HG03432 (cell line): Measurements from ENCODE around the gene MRPL24.

Source experiments
- ATAC-seq: cut with Tn5 transposase; IDR thresholded peaks from one replicate; pipeline ENCODE4 v1.9.1; 2021; ENCODE audit warnings: mild to moderate bottlenecking, moderate library complexity; ENCODE audit not compliant: unreplicated experiment

MRPL24 gene

DNA sequence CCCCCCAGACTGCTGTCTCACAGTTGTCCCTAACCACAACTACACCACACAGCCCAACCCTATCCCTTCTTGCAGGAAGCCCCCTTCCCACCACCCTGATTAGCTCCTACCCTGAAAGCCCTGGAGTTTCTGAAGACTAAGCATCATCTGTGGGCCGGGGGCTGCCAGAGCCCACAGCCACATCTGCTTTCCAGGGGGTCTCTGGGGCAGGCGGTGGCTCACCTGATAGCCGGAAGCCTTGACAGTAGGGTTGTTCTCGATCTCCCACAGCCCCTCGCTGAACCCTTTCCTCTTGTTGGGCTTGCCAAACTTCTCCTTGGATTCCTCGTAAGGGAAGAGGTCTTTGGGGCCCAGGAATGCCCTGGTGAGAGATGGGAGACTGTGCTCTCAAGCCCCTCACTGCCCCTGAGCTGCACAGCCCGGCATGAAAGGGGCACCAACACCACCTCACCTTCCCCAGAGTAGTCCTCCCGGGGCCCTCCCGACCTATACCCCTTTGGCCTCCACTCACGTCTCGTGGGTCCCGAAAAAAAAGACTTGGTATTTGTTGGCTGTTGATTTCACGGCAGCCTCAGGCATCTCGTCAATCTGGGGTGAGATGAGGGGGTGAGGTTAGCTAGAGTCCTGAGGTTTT lies 4.0 kb upstream of the MRPL24 start:
- ATAC-seq, result no peak

DNA sequence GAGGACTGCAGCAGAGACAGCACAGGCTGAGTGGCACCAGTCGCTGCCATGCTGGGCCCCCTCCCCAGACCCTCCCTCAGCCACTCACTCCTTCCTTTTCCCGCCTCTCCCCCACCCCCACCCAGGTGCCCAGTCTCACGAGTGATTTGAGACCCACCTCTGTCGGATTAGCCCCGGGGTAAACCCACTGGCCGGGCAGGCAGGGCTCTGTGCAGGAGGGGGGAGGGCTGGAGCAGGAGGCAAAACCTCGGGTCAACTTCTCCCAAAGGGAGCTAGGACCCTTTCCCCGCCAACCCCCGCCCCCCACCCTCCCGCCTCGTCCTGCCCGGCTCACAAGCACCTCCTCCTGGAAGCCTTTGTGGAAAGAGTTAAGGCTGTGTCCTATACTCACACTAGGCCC lies 3.5 kb upstream of the MRPL24 start:
- ATAC-seq, result no peak

DNA sequence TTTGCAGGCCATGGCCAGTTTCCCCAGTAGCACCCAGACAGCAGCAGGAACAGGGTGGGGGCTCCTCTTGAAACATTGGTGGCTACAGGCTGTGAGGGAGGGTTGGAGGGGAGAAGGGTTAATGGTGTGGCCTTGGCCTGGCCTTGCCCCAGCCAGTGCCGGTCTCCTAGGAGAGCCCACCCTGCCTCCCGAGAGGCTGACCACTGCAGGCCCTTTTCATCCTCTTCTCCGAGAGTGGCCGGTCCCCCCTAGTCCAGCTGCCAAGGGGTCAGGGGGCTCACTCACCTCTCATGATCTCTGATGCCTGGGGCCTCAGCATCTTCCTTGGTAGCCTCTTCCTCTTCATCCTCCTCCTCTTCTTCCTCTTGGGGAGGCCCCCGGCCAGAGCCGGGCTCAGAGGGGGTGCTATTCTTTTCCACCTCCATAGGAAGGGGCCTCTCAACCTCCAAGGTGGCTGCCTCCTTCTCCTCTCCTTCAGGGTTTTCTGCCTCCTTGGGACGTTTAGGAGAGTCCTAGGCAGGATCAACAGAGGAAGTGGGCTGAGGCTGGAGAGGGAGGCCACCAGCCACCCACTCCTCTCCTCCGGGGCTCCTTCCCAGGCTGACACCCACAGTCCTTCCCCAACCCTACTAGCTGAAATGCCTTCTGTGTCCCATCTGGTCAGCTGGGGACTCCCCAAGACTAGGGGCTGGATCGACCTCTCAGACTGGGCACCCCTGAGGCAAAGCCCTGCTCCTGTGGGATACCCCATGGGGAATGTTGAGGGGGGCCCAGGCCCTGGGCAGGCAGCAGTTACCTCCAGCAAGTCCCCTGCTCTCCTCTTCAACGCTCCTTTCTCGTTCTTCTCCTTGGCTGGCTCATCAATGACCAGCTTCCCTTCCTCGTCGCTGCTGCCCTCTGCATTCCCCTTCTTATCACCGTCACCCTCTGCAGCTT lies 2.7 kb upstream of the MRPL24 start:
- ATAC-seq, result no peak

DNA sequence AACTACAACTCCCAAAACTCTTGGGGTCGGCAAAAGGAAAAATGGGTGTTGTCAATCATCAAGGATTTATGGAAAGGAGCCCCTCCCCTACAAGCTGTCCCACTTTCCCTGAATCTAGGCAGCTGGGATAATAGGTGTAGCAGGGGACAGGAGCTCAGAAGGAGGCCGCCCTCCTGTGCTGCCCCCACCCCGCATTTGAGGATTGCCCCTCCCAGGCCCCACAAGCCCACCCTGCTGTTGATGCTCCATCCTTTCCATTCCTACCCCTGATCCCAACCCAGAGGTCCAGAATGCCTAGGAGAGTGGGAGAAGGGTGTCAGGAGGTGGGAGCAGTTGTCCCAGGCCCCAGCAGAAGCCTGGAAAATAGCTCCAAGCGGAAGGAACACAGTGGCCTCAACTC lies 1.9 kb upstream of the MRPL24 start:
- no peak for ATAC-seq

DNA sequence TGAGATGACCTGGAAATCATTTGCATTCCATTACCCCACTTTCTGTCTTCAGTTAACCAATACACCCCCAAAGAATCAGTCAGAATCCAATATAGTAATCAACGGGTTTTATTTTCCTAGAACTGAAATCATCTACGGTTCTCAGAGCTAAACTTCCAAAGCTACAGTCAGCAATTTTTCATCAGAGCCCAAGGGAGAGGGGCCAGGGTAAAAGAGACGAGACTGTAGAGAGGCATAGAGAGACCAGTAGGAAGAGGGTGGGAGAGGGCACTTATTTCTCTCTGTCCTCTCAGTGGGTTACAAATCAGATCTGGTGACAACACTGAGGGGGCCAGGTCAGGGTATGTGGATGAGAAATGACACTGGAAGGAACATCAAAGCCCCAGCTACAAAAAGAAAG lies 1.1 kb upstream of the MRPL24 start:
- ATAC-seq, result no peak

DNA sequence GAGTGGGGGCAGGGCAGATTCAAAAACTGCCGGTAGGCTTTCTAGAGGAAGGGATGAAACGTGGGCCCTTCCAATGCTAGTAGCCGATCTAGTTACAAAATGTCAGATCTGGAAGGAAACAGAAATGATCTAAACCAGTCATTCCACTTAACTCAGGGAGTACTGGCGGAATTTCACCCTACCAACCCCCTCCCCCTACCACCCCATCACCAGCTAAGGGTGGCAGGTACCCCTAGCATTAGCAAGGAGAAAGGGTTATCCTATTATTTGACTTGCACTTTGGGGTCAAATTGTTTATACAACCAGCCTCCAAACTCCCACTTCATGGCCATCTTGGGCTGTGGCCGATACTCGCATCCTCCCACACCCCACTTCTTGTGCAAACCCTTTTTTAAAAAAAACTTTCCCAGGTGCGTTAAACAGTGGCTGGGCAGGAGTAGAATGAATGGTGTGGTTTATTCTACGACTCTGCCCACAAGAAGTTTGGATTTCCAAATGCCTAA lies 644 bp upstream of the MRPL24 start:
- no peak for ATAC-seq

DNA sequence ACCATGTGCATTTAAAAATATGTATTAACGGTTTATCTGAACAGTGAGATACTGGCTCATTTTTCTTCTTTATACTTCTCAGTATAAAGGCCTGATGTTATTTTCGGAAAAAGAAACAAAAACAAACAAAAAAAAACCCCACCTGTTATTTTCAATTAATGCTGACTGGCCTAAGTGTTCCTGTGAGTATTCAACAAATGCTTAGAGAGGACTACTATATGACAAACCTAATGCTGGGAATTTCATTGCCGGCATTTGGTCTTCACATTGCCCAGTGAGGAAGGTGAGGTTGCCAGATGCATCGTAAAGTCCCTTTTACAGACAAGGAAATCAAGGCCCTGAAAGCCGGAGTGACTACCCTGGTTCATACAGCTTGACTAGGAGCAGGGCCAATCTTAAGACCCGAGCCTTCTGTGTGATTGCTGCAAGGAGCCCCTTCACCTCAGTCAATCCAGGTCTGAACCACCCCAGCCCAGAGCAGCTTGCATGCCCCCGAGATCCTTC lies 599 bp downstream of the MRPL24 start:
- no peak for ATAC-seq

DNA sequence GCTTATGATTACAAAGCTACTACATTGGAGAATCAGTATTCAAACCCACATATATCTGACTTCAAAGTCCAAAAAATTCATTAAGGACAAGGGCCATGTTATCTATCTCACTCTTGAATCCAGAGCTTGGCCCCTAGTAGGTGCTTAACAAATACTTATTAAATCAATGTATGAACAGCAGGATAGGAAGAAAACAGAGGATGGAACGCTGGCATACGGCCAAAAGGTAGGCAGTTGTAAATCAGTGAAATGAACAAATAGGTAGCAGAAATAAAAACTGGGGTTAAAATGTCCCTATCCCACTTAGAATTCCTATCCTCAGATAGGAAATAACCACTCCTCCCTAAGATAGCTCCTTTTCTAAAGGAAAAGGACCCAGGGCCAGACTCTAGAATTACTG lies 2.0 kb downstream of the MRPL24 start:
- no peak for ATAC-seq

DNA sequence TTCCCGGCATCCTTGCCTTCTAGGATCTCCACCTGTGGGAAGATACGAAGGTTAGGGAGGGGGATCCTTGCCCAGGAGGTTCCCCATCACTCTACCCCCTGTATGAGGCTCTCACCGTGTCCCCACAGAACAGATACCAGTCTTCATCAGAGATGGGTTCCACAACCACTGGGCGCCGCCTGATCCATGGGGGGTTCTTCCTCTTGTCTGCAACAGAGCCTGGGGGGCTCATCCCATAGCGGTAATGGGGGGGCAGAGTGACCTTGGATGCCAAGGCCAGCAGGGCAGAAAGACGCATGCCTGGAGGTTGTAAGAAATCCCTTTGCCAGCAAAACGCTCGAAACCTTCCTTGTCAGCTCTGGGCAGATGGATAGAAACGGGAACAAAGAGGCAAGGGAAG lies 2.5 kb downstream of the MRPL24 start:
- ATAC-seq, result no peak

DNA sequence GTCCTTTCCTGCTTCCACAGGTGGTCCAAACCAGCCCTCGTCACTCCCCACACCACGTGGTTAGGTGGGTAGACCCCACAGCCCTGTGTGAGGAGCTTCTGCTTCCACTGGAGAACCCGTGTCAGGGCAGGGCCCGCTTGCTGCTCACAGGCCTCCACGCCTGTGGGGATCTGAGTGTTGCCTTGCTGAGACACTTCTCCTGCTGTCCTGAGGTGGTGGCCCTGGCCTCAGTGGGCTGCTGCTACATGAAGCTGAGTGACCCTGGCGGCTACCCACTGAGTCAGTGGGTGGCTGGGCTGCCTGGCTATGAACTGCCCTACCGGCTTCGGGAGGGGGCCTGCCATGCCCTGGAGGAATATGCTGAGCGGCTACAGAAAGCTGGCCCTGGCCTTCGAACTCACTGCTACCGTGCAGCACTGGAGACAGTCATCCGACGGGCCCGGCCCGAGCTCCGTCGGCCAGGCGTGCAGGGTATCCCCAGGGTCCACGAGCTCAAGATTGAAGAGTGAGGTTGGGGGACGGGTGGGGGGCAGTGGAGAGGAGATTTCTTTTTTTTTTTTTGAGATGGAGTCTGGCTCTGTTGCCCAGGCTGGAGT lies 6.8 kb downstream of the MRPL24 start:
- ATAC-seq, result no peak

DNA sequence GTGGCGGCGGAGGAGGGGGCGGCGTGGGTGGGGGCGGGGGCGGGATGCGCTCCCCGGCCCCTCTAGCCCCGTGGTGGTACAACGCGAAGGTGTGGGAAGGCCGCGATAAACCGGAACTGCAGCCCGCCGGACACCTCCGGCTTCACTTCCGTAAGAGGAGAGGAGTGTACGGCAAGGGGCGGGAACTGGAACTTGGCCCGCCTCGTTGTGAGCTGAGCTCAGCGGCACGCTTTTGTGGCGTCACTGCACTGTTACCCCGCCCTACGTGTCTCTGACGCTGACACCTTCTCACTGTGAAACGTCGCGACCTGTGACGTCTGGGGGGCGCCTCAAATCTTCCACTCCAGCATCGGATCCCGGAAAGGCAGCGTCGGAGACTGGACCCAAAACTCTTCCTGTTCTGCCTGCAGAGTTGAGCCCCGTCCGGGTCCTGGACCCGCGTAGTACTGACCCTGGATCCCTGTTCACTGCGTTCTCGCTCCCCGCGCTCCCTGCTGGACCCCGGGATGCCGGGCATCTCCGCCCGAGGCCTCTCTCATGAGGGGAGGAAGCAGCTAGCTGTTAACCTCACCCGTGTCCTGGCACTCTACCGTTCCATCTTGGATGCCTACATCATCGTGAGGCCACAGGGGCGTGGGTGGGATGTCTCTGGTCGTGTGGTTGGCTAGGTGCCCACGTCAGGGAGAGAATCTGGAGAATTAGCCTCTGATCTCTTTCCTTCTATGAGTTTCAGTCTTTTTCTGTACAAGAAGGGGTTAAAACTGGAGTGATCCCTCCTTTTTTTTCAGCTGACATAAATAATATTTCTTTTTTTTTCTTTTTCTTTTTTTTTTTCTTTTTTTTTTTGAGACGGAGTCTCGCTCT lies 12.1 kb downstream of the MRPL24 start, which contains the start of gene ISG20L2:
Gene ISG20L2, minus strand, starts transcription at position 168 of the 864 bp plus-strand sequence. CDS start 1,114 bp downstream, outside the sequence.
- ATAC-seq, result peak; percentile 94

DNA sequence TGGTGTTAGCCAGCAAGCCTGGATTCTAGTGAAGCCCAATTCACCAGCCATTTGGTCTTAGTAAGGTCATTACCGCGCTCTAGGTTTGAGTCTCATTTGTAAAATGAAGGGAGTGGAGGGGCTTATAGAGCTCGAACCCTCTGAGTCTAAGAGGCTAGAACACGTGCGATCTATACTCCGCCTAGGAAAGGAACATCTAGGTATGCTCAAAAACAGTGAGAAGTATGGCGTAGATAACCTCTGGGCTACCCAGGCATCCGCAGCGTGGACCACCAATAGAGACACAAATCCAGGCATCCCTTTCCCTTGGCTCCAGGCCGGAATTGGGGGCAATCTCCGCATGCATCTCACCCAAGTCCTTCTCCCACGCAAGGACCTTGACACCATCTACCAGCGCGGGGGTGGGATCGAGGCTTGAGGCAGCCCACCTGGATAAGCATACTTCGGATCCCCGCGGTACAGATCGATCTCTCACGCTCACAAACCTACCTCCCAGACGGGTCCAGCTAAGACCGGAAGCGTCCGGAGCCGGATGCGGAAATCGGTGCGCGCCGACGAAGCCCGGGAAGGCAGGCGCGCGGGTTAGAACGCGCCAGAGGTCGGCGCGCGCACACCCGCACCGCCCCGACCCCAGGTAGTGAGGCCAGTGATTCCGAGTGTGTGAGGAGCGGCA lies 12.8 kb downstream of the MRPL24 start, which contains the start of gene METTL25B:
Gene METTL25B, plus strand, starts transcription at position 544 of the 673 bp plus-strand sequence. CDS start 636 bp downstream, outside the sequence.
- peak; percentile 67 for ATAC-seq

DNA sequence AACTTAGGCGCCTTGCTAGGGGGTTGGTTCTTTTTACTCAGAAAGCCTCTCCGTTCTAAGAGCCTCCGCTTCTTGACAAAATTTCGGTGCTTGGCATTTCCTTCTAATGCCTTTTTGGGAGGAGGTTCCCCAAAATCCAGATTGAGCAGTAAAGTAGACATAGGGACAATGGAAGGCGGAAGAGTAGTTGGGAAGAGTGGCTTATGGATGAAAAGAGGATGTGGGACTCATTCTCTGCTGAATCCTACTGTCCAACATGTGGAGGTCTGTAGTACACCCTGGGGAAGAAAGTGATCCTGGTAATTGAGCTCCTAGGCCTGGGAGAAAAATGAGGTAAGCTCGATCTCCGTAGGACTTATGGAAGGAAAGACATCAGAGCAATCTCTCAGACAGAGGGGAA lies 13.4 kb downstream of the MRPL24 start:
- ATAC-seq, result no peak

DNA sequence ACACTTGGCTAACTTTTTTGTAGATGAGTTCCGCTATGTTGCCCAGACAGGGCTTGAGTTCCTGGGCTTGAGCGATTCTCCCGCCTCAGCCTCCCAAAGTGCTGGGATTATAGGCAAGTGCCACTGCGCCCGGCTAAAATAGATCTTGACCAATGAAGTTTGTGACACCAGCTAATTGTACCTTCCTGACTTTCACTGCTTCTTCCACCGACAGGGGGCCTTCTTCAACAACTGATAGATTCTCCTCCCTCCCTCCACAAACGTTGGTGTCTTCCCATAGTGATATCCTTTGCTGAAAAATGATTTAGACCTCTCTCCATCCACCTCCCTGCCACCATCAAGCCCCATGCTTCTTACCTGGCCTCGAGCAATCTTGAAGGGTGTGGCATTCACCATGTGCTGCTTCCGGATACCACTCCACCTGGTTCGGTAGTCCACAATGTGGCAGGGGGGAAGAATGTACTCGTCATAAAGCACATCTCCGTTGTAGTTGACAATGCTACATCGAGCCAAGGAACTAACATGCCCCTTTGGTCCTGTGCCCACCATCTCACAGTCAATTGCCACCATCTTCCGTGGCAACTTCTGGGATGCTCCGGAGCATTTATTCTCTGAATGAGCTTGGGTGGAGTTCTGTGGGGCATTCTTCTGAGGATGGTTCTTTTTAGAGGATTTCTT lies 14.2 kb downstream of the MRPL24 start:
- no peak for ATAC-seq

DNA sequence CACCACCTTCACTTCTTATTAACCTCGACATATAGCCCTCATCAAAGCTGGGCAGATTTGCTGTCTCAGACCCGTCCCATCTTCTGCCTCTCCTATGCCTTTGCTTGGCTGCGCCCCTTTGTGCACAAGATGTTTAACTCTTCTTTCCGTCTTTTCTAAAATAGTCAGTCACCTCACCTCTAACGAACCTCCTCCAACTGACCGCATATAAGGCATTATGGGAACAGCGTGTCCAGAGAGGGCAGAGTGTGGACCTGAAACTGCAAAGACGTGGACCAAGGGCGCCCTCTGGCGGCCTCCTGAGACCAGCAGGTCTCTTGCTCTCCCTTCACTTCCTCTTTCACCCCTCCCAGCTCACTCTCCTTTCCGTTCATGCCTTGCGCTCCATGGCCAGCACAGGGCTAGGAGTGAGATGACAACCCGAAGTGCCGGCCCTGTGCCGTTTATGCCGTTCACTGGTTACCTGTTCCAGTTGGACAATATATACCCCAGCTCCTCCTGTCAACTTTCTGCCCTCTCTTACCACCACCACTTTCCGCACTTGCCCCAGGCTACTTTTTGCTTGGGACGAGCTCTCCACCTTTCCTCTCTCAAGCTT lies 15.1 kb downstream of the MRPL24 start:
- no peak for ATAC-seq

DNA sequence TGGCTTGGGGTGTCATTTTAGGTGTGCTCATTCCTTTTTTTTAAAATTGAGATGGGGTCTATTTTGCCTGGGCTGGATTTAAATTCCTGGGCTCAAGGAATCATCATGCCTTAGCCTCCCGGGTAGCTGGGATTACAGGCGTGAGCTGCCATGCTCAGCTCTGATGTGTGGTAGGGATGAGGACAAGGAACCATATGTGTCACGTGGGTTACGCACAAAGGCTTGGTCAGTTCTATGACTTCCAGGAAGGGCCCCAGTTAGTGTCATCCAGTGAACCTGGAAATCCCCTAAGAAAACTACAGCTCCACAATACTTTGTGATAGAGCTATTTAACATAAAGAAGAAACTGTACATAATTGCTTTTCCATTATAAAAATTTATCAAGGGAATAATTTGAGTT lies 19.4 kb downstream of the MRPL24 start:
- ATAC-seq, result no peak

DNA sequence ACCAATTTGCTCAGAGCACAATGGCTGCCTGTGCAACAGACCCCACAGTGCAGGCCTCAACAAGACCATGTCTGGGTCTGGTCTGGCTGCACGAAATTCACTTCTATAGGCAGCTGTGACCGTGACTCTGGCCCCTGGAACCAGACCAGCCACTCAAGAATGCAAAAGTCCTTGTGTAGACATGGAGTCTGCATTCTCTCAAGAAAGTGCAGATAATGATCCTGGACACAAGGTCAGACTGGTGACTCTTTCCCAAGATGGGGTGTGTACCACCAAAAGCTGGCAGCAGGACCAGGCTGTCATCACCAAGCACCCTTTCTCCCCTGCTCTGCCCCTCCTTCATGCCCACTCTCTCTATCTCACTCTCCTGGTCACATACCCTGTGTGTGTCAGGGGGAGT lies 19.8 kb downstream of the MRPL24 start:
- no peak for ATAC-seq

DNA sequence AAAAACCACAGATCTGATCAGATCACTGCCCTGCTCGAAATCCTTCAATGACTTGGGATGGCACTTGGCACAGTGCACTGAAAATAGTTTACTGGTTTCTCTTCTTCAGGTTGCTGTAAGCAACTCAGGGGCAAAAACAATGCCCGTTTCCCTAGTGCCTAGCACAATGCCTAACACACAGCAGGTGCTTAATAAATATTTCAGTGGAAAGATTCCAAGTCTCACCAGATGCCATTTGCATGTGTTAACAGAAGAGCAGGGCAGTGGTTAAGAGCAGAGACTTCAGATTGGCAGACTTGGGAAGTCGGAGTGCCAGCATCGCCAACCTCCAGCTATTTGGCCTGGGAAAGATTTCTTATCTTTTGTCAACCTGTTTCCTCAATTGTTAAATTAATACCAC lies 23.5 kb downstream of the MRPL24 start:
- no peak for ATAC-seq

DNA sequence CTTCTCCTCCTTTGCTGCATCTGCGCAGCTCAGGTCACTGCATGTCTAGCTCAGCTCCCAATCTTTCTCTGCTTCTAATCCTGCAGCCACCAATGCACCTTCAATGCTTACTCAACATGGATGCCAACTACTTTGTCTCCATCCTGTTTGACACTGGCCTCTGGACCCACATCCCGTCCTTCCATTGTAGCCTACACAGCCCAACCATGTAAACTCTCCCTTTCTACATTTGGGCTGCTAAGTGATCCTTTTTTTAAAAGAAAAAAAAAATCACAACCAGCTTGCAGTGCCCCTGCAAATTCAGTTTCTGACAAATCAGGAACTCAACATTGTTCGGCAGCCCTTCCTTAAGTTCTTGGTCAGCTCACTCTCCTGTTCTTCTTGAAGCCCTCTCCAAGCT lies 26.1 kb downstream of the MRPL24 start:
- ATAC-seq, result no peak
